ENCODE results near the gene UBTF. TPM values are rescaled to one million over a fixed set of nuclear protein-coding genes. Genes with fewer than 3 reads are reported as not detected.

The UBTF gene
- total and polyA plus RNA-seq, 9 of the 15 experiments (the other 6 are each of a cell fraction or from before 2014, with no cell fraction given) = 1.2 to 113 (median 83.6) TPM

DNA sequence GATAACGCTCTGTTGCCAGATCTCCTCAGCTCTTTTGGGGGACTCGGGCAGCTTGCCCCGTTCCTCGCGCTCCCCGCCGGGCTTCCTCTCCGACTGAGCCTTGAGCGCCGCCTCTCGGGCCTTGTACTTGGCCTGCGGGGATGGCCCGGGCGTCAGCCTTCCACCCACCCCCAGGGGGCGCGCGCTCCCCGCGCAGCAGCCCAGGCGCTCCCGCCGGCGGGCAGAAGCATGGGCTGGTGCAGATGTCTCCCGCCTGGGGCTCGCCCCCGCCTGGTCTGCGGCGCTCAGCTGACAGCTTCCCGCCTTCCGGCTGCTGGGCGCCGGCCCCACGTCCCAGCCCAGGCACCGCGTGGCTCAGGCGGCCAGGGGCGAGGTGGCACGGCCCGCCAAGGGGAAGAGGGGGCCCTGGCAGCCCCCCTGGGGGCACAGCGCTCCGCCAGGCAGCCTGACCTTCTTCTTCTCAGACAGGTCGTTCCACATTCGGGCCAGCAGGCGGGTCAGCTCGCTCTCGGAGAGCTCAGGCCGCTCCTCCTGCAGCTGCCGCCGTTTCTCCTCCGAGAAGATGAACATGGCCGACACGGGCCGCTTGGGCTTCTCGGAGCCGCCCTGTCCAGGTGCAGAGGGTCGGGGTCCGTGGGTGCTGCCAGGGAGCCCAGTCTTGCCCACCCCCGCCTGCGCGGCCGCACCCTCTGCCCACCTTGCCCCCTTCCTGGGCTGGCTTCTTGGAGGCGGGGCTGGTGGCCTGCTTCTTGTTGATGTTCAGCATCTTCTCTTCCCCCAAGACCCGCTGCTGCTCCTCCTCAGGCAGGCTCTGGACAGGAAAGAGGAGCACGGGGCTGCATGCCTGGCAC is 8.9 kb downstream of the UBTF start (continued):
- no peak for TF ChIP-seq OTX1 (CRISPR knock-in tag; IDR thresholded peaks at IDR 0.05)
- no peak for TF ChIP-seq RBM14 (IDR thresholded peaks at IDR 0.05; ENCODE audit: borderline replicate concordance, insufficient read depth, low read depth, low read length)
- TF ChIP-seq ZNF165 (CRISPR knock-in tag; IDR thresholded peaks at IDR 0.05; ENCODE audit: borderline replicate concordance) = no peak
- TF ChIP-seq CBX2 (IDR thresholded peaks at IDR 0.05; ENCODE audit: insufficient read depth, low read length, poor library complexity, severe bottlenecking) = no peak
- TF ChIP-seq, protein P1, sequence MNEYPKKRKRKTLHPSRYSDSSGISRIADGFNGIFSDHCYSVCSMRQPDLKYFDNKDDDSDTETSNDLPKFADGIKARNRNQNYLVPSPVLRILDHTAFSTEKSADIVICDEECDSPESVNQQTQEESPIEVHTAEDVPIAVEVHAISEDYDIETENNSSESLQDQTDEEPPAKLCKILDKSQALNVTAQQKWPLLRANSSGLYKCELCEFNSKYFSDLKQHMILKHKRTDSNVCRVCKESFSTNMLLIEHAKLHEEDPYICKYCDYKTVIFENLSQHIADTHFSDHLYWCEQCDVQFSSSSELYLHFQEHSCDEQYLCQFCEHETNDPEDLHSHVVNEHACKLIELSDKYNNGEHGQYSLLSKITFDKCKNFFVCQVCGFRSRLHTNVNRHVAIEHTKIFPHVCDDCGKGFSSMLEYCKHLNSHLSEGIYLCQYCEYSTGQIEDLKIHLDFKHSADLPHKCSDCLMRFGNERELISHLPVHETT (CRISPR knock-in tag; conservative IDR thresholded peaks at IDR 0.05 in 1 of 2, IDR thresholded peaks at IDR 0.05 in 1 of 2) = peak in 1 of 2 experiments; percentile 75; a peak in 1 of 4 replicates
- TF ChIP-seq, protein P2, sequence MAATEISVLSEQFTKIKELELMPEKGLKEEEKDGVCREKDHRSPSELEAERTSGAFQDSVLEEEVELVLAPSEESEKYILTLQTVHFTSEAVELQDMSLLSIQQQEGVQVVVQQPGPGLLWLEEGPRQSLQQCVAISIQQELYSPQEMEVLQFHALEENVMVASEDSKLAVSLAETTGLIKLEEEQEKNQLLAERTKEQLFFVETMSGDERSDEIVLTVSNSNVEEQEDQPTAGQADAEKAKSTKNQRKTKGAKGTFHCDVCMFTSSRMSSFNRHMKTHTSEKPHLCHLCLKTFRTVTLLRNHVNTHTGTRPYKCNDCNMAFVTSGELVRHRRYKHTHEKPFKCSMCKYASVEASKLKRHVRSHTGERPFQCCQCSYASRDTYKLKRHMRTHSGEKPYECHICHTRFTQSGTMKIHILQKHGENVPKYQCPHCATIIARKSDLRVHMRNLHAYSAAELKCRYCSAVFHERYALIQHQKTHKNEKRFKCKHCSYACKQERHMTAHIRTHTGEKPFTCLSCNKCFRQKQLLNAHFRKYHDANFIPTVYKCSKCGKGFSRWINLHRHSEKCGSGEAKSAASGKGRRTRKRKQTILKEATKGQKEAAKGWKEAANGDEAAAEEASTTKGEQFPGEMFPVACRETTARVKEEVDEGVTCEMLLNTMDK (IDR thresholded peaks at IDR 0.05; ENCODE audit: borderline replicate concordance, insufficient read depth, low read depth, low read length, poor library complexity, severe bottlenecking) = peak; percentile 97
- TF ChIP-seq NCOR1 (IDR thresholded peaks at IDR 0.05) = peak; percentile 71
- TF ChIP-seq NR2C1 (IDR thresholded peaks at IDR 0.05) = no peak
- TF ChIP-seq NR2C1 (tag; IDR thresholded peaks at IDR 0.05) = no peak
- TF ChIP-seq SLC30A9 (CRISPR knock-in tag; IDR thresholded peaks at IDR 0.05) = no peak
- TF ChIP-seq HDGF (IDR thresholded peaks at IDR 0.05) = no peak
- TF ChIP-seq ETV5 (CRISPR knock-in tag; IDR thresholded peaks at IDR 0.05; ENCODE audit: low read depth) = peak; percentile 88
- peak; percentile 97 for TF ChIP-seq XRCC5 (IDR thresholded peaks at IDR 0.05; ENCODE audit: low read depth, low read length)
- TF ChIP-seq, protein P3, sequence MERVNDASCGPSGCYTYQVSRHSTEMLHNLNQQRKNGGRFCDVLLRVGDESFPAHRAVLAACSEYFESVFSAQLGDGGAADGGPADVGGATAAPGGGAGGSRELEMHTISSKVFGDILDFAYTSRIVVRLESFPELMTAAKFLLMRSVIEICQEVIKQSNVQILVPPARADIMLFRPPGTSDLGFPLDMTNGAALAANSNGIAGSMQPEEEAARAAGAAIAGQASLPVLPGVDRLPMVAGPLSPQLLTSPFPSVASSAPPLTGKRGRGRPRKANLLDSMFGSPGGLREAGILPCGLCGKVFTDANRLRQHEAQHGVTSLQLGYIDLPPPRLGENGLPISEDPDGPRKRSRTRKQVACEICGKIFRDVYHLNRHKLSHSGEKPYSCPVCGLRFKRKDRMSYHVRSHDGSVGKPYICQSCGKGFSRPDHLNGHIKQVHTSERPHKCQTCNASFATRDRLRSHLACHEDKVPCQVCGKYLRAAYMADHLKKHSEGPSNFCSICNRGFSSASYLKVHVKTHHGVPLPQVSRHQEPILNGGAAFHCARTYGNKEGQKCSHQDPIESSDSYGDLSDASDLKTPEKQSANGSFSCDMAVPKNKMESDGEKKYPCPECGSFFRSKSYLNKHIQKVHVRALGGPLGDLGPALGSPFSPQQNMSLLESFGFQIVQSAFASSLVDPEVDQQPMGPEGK (CRISPR knock-in tag; IDR thresholded peaks at IDR 0.05; ENCODE audit: borderline replicate concordance) = no peak
- TF ChIP-seq POU5F1 (IDR thresholded peaks at IDR 0.05; ENCODE audit: borderline replicate concordance, low read depth, low read length, partially characterized antibody) = no peak
- no peak for TF ChIP-seq ZNF121 (CRISPR knock-in tag; conservative IDR thresholded peaks at IDR 0.05)
- TF ChIP-seq, protein P4, sequence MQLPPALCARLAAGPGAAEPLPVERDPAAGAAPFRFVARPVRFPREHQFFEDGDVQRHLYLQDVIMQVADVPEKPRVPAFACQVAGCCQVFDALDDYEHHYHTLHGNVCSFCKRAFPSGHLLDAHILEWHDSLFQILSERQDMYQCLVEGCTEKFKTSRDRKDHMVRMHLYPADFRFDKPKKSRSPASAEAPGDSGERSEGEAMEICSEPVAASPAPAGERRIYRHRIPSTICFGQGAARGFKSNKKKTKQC (CRISPR knock-in tag; IDR thresholded peaks at IDR 0.05) = peak; percentile 80; the same call in 1 of the 2 replicates
- TF ChIP-seq, protein P5, sequence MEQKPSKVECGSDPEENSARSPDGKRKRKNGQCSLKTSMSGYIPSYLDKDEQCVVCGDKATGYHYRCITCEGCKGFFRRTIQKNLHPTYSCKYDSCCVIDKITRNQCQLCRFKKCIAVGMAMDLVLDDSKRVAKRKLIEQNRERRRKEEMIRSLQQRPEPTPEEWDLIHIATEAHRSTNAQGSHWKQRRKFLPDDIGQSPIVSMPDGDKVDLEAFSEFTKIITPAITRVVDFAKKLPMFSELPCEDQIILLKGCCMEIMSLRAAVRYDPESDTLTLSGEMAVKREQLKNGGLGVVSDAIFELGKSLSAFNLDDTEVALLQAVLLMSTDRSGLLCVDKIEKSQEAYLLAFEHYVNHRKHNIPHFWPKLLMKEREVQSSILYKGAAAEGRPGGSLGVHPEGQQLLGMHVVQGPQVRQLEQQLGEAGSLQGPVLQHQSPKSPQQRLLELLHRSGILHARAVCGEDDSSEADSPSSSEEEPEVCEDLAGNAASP (IDR thresholded peaks at IDR 0.05) = no peak
- no peak for TF ChIP-seq ZNF551 (CRISPR knock-in tag; IDR thresholded peaks at IDR 0.05)

Data from K562 (cell line).